Activated T-cell treated with anti-CD3 and anti-CD28 coated beads for 4 hours (primary cell): ENCODE measurements around the gene CPNE9.
"Not testable (repeated sequence)": the region's sequence is repeated elsewhere in the genome, so short reads cannot be mapped to it uniquely, and the experiment has no call there.

Experiments used
- DNase-seq: peaks from one replicate; pipeline ENCODE4 v3.0.0-alpha.2; 2020

CPNE9 gene

DNA sequence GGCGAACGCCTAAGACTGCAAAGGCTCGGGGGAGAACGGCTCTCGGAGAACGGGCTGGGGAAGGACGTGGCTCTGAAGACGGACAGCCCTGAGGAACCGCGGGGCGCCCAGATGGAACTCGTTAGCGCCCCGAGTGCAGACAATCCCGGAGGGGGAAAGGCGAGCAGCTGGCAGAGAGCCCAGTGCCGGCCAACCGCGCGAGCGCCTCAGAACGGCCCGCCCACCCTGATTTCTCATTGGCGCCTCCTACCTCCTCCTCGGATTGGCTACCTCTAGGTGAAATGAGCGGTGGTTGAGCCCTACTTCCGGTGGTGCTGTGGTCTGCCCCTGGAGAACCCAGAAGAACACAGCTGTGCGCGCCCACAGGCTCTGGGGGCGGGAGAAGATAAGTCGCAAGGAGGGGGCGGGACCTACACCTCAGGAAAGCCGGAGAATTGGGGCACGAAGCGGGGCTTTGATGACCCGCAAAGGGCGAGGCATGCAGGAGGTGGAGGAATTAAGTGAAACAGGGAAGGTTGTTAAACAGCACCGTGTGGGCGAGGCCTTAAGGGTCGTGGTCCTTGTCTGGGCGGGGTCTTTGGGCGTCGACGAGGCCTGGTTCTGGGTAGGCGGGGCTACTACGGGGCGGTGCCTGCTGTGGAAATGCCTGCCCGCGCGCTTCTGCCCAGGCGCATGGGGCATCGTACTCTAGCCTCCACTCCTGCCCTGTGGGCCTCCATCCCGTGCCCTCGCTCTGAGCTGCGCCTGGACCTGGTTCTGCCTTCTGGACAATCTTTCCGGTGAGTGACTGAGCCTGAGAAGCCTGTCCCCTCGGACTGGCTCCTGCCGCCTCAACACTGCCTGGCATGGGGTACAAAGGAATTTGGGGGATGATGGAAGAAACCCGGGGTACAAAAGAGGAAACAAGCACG lies 46.3 kb downstream of the CPNE9 start, which contains the start of gene OGG1:
Gene OGG1, plus strand, starts transcription at position 308 of the 911 bp plus-strand sequence. Its CDS starts 335 bp downstream, at position 643.
- peak; percentile 91 for DNase-seq

DNA sequence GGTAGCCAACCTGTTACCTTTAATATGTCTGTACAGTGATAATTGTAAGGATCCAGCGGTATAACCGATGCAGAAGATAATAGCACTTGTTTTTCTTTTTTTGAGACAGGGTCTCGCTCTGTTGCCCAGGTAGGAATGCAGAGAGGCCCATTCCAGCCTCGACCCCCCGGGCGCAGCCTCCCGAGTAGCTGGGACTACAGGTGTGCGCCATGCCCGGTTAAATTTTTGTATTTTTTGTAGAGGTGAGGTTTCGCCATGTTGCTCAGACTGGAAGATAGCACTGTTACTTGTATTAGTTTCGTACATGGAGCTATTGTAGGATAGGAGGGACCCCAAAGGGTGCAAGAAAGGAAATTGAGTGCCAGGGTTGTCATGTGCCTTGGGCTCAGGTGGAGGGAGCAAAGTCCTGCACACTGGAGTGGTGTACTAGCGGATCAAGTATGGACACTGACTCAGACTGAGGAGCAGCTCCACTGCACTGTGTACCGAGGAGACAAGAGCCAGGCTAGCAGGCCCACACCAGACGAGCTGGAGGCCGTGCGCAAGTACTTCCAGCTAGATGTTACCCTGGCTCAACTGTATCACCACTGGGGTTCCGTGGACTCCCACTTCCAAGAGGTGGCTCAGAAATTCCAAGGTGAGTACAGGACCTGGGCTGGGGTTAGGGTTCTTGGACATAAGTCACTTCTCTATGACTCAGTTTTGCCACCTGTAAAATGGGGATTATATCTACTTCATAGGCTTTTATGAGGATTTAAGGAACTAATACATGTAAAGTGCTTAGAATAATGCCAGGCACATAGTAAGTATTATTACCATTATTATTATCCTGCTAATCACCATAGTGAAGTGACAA lies 47.2 kb downstream of the CPNE9 start:
- DNase-seq = no peak

DNA sequence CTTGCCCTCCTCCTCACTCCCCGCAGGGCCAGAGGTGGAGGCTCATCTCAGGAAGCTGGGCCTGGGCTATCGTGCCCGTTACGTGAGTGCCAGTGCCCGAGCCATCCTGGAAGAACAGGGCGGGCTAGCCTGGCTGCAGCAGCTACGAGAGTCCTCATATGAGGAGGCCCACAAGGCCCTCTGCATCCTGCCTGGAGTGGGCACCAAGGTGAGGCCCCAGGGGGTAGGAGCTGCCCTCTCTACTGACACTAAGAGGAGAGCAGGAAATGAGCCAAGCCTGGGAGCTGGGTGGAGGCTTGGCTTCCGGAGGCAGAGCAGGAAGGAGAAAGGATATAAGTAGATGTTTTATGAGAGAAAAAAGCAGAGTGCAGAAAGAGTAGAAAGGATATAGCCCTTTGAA lies 51.0 kb downstream of the CPNE9 start:
- no peak for DNase-seq

DNA sequence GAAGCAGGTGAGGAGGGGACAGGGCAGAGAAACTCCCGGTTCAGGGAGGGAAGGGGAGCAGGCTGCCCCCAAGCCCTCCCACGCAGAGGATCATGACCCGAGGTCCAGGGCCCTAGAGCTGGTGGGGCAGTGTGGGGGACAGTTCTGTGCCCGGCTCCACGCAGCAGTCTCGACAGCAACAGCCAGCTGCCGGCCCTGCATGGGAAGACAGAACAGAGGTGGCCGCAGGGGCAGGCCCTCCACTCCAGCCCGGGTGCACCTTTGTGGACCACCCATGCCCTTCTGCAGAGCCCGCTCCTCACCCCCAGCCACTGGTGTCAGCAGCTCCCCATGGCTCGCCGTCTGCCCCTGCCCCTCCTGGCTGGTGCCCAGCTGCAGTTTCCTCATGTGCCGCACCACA lies 53.8 kb downstream of the CPNE9 start:
- no peak for DNase-seq

DNA sequence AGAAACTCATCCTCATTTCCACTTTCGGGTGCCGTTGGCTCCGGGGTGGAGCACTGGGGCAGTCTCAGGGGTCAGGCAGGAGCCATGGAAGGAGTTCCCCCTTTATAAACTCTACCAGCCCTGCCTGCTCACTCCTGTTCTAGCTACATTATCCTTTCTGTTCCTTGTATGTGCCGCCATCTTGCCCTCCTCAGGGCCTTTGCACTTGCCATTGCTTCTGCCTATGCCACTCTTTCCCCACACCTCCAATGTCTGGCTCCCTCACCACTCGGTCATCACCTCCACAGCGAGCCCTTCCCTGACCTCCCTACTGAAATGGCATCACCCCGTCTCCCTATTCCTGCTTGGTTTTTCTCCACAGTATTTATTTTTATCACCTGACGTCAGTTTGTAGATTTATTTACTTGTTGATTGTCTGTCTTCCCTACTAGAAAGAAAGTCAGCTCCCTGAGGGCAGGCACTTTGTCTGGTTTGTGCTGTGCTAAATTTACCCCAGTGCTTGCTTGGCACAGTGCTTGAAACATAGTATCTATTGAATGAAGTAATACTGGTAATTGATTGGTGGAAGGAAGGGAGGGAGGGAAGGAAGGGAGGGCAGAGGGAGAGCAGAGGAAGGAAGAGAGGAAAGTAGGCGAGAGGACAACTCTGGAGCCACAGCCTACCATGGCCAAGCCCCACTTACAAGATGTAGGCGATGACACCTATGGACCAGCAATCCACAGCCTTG lies 57.3 kb downstream of the CPNE9 start:
- DNase-seq = no peak

DNA sequence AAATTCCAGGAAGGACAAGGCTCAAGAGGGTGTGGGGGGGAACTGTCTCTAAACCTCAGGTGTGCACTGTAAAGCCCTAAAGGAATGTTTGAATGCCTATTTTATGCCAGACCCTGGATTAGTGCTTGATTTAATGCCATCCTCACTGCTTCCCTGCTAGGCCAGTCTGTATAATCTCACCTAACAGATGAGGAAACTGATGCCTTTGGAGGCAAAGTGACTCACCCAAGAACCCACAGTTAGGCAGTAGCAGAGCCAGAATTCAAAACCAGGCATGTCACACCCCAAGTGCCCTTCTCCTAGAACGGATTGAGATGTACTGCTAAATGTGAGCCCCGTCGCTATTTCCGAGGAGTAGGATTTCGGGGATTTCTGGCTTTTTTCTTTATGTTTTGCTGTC lies 58.3 kb downstream of the CPNE9 start:
- no peak for DNase-seq

DNA sequence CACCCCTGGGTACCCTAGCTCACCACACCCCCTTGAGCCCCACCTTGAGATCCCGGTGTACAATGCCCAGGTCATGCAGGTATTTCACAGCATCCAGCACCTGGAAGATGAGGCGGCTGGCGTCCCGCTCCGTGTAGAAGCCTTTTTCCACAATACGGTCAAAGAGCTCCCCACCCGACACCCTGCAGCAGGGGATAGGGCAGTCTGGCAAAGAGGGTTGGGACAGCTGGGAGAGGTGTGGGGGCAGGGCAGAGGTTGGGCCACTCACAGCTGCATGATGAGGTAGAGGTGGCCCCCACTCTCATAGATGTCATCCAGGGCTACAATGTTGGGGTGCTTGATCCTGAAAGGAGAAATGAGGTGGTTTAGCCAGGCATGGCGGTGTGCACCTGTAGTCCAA lies 59.2 kb downstream of the CPNE9 start:
- DNase-seq = no peak

DNA sequence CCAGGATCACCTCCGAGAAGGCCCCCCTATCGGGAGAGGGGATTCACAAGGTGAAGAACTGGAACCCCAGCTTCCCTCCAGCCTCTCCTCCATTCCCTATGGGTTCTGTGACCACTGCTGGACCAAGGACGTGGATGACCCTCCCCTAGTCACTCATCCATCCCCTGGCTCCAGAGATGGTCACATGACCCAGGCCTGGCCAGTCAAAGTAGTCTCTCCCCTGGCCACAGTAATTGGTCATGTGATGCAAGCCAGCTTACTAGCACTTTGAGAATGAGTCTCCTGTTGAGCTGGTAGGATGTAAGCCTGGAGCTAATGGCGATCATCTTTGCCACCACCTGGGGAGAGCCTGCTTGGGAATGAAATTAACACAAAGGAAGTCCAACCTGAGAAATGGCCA lies 62.2 kb downstream of the CPNE9 start:
- DNase-seq = no peak

DNA sequence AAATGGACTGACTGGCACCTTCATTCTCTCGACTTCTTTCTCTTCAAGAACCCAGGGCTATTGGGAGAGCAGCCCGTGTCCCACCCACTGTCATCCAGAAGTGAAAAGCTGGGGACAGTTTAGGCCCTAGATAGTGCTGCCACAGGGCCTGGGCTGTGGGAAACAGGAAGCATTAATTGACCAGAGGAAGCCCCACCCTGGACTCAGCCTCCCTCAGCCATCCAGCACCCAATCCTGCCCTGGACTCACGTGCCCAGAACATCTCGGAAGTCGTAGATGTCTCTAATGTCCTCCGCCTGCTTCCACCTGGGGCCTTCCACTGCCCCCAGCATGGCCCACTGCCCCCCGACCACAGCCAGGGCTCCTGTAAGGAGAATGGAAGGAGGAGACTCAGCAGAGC lies 63.8 kb downstream of the CPNE9 start:
- no peak for DNase-seq

DNA sequence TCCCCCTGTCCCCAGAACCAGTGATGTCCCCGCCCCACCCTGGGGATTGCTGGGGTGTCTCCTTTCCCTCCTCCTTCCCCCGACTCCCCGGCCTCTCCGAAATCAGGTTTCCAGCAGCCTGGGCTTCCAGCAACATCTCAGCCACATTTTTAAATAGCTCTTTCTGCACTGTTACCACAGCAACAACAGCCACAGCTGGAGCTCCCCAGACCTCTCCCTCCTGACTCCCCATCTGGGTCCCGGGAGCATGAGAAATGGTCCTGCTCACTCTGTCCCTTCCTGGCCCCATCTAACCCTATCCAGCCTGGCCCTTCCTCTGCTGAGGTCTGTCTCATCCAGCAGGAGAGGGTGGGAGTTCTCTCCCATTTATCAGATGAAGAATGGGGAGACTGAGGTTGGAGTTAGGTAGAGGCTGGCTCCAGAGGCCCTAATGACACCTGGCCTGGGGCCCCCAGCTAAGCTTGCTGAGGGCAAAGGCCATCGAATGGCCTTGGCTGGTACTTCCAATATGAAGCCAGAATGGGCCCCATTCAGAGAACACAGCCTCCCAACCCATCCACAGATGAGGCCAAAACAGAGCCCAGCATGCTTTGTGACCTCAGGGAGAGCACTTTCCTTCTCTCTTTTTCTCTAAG lies 64.6 kb downstream of the CPNE9 start:
- no peak for DNase-seq

DNA sequence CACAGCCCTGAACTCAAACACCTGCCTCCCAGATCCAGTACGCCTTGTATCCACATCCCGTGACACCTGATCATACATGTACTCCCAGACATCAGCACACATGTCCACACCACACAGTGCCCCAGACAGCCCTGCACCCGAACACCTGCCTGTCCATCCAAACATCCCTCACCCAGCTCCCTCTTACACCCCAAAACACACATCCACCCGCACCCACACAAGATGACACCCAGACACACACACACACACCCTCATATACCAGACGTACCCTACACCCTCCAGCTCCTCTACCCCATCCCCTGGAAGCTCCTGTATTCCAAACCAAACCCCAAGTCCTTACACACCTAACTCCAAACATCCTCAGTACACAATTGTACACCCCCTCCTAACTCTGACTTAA lies 65.4 kb downstream of the CPNE9 start:
- DNase-seq = no peak

DNA sequence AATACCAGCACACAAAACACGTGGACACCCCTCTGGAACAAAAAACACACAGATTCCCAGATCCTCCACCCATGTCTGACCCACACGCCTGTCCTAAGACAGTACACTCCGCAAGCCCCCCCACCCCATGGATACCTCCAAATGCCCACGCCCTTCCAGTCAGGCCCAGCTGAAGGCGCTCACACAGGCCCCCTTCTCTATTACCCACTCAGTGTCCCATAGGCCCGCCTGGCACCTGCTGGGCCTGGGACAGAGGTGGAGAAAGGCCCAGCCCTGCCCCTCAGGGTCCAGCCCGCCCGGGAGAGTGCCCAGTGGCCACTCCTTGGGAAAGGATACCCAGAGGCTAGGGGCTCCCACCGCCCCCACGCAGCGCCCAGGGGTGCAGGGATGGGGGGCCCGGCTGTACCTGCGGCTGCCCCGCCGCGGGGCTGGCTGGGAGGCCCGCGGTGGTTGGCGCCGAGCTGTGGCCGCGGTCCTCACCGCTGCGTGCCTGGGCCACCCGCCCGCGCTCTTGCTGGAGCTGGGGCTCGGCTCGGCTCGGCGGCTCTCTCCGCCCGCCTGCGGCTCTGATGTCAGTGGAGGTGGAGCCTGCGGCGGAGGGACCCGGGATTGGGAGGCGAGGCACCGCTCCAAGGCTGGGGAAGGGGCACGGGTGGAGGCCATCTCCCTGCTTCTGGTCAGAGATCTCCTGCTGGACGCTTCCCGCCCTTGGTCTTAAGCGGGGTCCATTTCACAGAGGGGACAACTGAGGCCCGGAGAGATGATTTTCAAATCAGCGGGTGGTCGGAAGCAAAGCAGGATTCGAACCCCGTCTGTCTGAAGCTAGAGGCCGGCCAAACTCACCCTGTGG lies 66.0 kb downstream of the CPNE9 start, which contains the start of gene CAMK1:
Gene CAMK1, minus strand, starts transcription at position 522 of the 850 bp plus-strand sequence. CDS start 2,198 bp downstream, outside the sequence.
- DNase-seq = peak; percentile 38

DNA sequence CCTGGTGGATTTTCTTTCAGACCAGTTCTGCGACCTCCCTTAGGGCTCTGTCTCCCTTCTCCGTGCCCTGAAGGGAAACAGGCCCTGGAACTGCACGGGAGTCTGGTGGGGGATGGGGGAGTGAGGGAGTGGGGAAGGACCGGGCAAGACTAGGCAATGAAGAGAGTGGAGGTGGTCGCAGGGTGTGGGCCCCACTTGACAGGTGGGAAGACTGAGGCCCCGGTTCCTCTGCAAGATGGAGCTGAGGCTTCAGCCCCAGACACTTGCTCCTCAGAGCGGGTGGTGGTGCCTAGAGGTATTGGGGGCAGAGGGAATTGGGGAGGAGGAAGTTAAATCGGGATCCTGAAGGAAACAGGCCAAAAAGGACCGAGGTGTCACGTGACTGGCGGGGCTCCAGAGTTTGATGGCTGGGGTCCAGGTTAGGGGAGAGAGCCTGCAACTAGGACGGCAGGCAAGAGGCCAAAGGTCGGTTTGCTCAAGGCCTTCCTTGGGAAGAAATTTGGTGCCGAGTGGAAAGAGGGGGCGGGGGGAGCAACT lies 66.7 kb downstream of the CPNE9 start:
- DNase-seq = no peak

DNA sequence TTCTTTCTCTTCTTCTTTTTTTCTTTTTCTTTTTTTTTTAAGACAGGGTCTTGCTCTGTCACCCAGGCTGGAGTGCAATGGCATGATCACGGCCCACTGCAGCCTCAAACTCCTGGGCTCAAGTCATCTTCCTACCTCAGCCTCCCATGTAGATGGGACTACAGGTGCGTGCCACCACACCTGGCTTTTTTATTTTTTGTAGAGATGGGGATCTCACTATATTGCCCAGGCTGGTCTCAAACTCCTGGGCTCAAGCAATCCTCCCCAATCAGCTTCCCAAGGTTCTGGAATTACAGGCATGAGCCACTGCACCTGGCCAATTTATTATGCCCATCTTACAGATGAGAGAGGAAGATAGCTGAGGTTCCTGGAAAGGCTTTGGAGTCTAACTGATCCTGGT lies 67.4 kb downstream of the CPNE9 start:
- not testable (repeated sequence) for DNase-seq

DNA sequence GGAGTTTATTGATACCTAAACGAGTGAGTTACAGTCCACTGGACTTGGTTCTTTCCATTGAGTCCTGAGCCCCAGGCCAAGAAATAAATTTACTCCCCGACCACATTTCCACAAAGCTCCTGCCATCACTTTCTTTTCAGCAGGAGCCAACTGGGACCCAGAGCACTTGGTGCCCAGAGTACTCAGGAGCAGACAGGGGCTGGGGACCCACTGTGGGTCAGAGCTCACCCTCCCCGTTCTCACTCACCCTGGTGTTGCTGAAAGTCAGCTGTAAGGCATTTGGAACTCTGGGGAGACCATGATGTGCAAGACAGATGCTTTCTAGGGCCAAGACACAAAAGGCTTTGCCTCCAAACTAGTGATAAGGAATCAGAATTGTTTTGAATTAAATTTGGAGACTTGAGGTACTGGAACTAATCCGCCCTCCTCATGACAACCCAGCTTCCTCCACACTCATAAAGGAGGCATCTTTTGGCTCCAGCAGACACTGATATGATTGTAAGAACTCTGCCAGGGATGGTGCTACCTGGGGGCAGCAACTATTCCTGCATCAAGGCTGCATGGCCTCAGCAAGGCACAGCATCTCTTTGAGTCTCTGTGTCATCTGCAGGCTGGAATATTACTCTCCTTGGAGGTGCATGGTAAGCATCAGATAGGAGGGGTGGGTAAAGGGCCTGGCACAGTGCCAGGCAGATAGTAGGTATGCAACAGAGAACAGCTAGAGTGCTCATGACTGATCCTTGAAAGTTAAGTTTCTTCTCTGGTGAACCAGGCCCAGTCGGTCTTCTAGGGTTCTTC lies 73.5 kb downstream of the CPNE9 start:
- no peak for DNase-seq

DNA sequence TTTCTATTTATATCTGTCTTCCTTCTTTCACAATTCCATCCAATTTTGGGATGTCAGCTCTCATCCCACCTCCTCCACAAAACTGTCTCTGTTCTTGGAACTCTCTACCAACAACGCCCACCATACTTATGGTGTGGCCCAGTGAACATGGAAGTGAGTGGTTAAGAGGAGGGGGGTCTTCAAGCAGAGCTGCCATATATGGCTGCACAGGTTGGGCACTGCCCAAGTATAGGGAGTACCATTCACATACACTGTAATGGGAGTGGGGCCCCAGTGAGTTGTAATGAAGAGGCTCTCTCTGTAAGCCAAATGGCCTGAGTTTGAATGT lies 74.0 kb downstream of the CPNE9 start:
- DNase-seq = no peak

DNA sequence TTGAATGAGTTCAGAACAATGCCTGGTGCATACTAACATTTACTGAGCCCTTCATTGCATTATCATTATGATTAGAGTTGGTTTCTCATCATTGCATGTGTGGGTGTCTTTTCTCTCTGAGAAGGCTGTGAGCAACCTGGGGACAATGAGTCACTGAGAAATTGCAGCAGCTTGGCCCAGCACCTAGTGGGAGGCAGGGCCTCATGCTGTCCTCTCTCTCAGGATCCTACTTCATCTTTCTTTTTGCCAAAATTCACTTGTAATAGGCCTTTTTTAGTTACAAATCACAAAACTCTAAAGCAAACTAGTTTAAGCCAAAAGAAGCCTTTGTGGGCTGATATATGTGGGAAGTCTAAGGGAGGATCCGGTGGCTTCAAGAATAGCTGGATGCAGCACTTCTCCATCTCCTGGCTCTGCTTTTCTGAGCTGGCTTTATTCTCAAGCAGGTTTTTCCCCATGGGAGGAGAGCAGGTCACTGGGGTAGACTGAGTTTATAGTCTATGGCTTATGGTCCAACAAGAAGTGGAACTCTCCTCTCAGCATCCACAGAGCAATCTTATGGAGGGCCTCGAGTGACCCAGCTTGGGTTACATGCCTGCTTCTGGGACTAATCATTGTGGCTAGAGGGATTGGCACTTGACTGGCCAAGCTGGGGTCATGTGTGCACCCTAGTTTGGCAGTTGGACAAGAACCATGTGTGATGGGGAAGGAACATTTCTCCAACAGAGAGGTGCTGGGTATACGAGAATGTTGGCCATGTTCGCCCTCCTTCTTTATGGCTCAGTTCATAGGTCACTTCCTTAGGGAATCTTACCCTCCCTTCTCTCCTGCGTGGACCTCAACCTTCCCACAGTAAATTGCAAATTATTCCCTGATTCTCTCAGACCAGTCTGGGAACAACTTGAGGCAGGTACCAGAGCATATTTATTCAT lies 74.8 kb downstream of the CPNE9 start:
- DNase-seq = peak; percentile 32

DNA sequence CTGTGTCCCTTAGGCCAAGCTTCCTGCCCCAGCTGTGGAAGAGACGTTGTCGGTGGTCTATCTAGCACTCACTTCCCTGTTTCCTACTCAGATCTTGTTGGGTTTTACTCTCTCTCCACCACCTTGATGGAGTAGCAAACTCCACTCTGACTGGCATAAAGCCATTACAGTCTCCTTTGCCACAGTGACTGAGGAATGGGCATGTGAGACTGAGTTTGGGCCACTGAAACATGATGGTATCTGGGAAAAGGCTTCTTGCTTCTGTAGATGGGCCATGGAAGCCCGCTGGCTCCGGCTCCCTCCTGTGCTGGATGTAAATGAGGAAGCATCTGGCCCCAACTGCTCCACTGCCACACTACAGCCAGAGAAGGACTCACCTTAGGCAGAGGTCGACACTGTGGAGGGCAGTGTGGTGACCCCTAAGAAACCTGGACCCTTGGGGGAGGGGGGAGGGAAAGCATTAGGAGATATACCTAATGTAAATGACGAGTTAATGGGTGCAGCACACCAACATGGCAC lies 75.5 kb downstream of the CPNE9 start:
- no peak for DNase-seq
